ENCODE data around the gene UIMC1.

GRCh38 chr5:177043958-177044357 is 37.4 kb upstream of the UIMC1 start:
- TF ChIP-seq CTCF (IDR thresholded peaks at IDR 0.05): no peak
- no peak for TF ChIP-seq POLR2A (IDR thresholded peaks at IDR 0.05)

Data from right lobe of liver (tissue), 4 donors.